GM18498 (cell line): Measurements from ENCODE around the gene HLA-F.
A peak's percentile ranks its signal among the peaks of the same experiment; 100 is the strongest.

Experiments used
- ATAC-seq: cut with Tn5 transposase; IDR thresholded peaks from one replicate; pipeline ENCODE4 v1.9.1; 2021; ENCODE audit warnings: mild to moderate bottlenecking, moderate library complexity; ENCODE audit not compliant: unreplicated experiment

The HLA-F gene

GRCh38 chr6:29723666-29724588 lies 693 bp downstream of the HLA-F start:
- ATAC-seq: peak; percentile 58

- no peak for ATAC-seq
Observed at GRCh38 chr6:29724937-29725869, 2.0 kb downstream of the HLA-F start.

GRCh38 chr6:29726001-29726400 lies 2.8 kb downstream of the HLA-F start:
- ATAC-seq: no peak

- no peak for ATAC-seq
Observed at GRCh38 chr6:29726571-29727194, 3.4 kb downstream of the HLA-F start.

- no peak for ATAC-seq
Observed at GRCh38 chr6:29727637-29728036, 4.4 kb downstream of the HLA-F start.

GRCh38 chr6:29728173-29728874 lies 5.1 kb downstream of the HLA-F start:
- no peak for ATAC-seq

- no peak for ATAC-seq
Observed at GRCh38 chr6:29728875-29729270, 5.6 kb downstream of the HLA-F start.

GRCh38 chr6:29729774-29730328 lies 6.6 kb downstream of the HLA-F start:
- no peak for ATAC-seq

GRCh38 chr6:29730575-29731126 lies 7.4 kb downstream of the HLA-F start:
- ATAC-seq: no peak

- ATAC-seq: no peak
Observed at GRCh38 chr6:29731281-29731680, 8.0 kb downstream of the HLA-F start.

- no peak for ATAC-seq
Observed at GRCh38 chr6:29733057-29733456, 9.8 kb downstream of the HLA-F start.

GRCh38 chr6:29734046-29735018 lies 11.1 kb downstream of the HLA-F start:
- ATAC-seq: no peak

GRCh38 chr6:29736563-29736962 lies 13.3 kb downstream of the HLA-F start:
- ATAC-seq: no peak

GRCh38 chr6:29737707-29738630 lies 14.7 kb downstream of the HLA-F start:
- ATAC-seq: peak; percentile 53

GRCh38 chr6:29739136-29739881 lies 16.1 kb downstream of the HLA-F start:
- ATAC-seq: no peak

GRCh38 chr6:29739882-29740261 lies 16.6 kb downstream of the HLA-F start:
- no peak for ATAC-seq

GRCh38 chr6:29741592-29741991 lies 18.4 kb downstream of the HLA-F start:
- ATAC-seq: no peak
